GM12878 (cell line): Measurements from ENCODE around the gene FARSB. TPM values are rescaled to one million over a fixed set of nuclear protein-coding genes. Genes with fewer than 3 reads are reported as not detected.
A peak's percentile ranks its signal among the peaks of the same experiment; 100 is the strongest.

Experiments
- ATAC-seq: fragments of 200-7000 bp; cut with Tn5 transposase; 3 replicates; pipeline ENCODE4 v1.9.1; 2020; ENCODE audit warnings: mild to moderate bottlenecking, moderate library complexity
- BruUV-seq: library from RNA; stranded (reverse); fragments of 400-500 nt; replicated peaks from 2 replicates; lab custom pipeline; 2021; lab: Mats Ljungman, UMichigan
- CTCF ChIA-PET: fragments of 300-600 bp; sonication (Branson Sonifier 250); formaldehyde crosslinking; extraction: SDS; loops from one replicate; lab custom pipeline; 2021; ENCODE audit warnings: inconsistent platforms; lab: Yijun Ruan, JAX
- POLR2A ChIA-PET: fragments of 350-600 bp; formaldehyde crosslinking; extraction: SDS; loops from one replicate; lab custom pipeline; 2021; ENCODE audit warnings: inconsistent platforms; lab: Charles Lee
- RAD21 ChIA-PET: fragments of 300-600 bp; sonication (Branson Sonifier 250); formaldehyde crosslinking; loops from one replicate; lab custom pipeline; 2023; ENCODE audit warnings: antibody characterized with exemption; ENCODE audit not compliant: unreplicated experiment; lab: Charles Lee
- SMC1A ChIA-PET: fragments of 300-600 bp; sonication (Branson Sonifier 250); formaldehyde crosslinking; loops from one replicate; lab custom pipeline; 2023; ENCODE audit not compliant: unreplicated experiment, uncharacterized antibody; lab: Charles Lee
- DNase-seq: peaks from one replicate; pipeline ENCODE4 v3.0.0-alpha.2; 2011; ENCODE audit warnings: low read depth, low spot score
- FAIRE-seq: peaks from 3 replicates; lab custom pipeline; 2011; peaks lifted over from hg19 to GRCh38; lab: Jason Lieb, UNC
- H2AFZ ChIP-seq: 2 replicates; pipeline ENCODE4 v1.6.0; 2011; ENCODE audit warnings: low read depth, low read length, control low read depth; ENCODE audit not compliant: control insufficient read depth
- H3K27ac ChIP-seq: 2 replicates; pipeline ENCODE4 v1.5.1; 2011; ENCODE audit warnings: control low read depth; ENCODE audit not compliant: control insufficient read depth, insufficient read depth
- H3K27me3 ChIP-seq, 2 experiments: replicated peaks in 1 of 2; 2 replicates each; pipeline versions ENCODE4 v1.6.0 to v1.6.1; 2011; ENCODE audit warnings: low read length in 1 of 2; ENCODE audit not compliant: control insufficient read depth in 2 of 2, insufficient read depth in 2 of 2
- H3K36me3 ChIP-seq, 2 experiments: 2 replicates each; pipeline ENCODE4 v1.5.1; 2011; ENCODE audit warnings: low read length in 1 of 2; ENCODE audit not compliant: control insufficient read depth in 2 of 2, insufficient read depth in 2 of 2
- H3K4me1 ChIP-seq: 2 replicates; pipeline ENCODE4 v1.6.1; 2011; ENCODE audit warnings: mild to moderate bottlenecking, low read length, moderate library complexity, mixed read lengths; ENCODE audit not compliant: control insufficient read depth, insufficient read depth
- H3K4me2 ChIP-seq: 2 replicates; pipeline ENCODE4 v1.6.0; 2011; ENCODE audit warnings: control low read depth; ENCODE audit not compliant: control insufficient read depth, insufficient read depth
- H3K4me3 ChIP-seq: fragments of 200-600 bp; sonication (generic); 2 replicates; pipeline ENCODE4 v1.5.1; 2016
- H3K79me2 ChIP-seq: 2 replicates; pipeline ENCODE4 v1.6.0; 2011; ENCODE audit warnings: low read length; ENCODE audit not compliant: control insufficient read depth, insufficient read depth
- H3K9ac ChIP-seq: 2 replicates; pipeline ENCODE4 v1.8.0; 2011; ENCODE audit warnings: low read length, control low read depth, mixed read lengths; ENCODE audit not compliant: control insufficient read depth, insufficient read depth
- H3K9me3 ChIP-seq: replicated peaks from 3 replicates; pipeline ENCODE4 v1.5.1; 2011; ENCODE audit warnings: mild to moderate bottlenecking, low read length; ENCODE audit not compliant: control insufficient read depth, insufficient read depth
- H4K20me1 ChIP-seq: 2 replicates; pipeline ENCODE4 v1.6.0; 2011; ENCODE audit not compliant: control insufficient read depth, insufficient read depth
- EGR1 ChIP-seq, 2 experiments: IDR thresholded peaks; 1 replicate in 1 of 2; 2 replicates in 1 of 2; pipeline ENCODE4 v1.6.1; 2011 to 2012; ENCODE audit warnings: low read depth in 2 of 2, low read length in 2 of 2, borderline replicate concordance in 1 of 2, mild to moderate bottlenecking in 1 of 2, moderate library complexity in 1 of 2
- FOXM1 ChIP-seq: IDR thresholded peaks from 2 replicates; pipeline ENCODE4 v1.6.1; 2012; ENCODE audit warnings: low read depth, mild to moderate bottlenecking, inconsistent platforms, low read length, moderate library complexity
- HDAC2 ChIP-seq: fragments of 200-600 bp; sonication (generic); IDR thresholded peaks from 2 replicates; pipeline ENCODE4 v1.6.1; 2017
- HDAC6 ChIP-seq: fragments of 200-600 bp; sonication (generic); IDR thresholded peaks from one replicate; pipeline ENCODE4 v1.8.0; 2017; ENCODE audit warnings: antibody characterized with exemption; ENCODE audit not compliant: unreplicated experiment
- IRF4 ChIP-seq: IDR thresholded peaks from 2 replicates; pipeline ENCODE4 v1.6.1; 2011; ENCODE audit warnings: low read depth, low read length
- PAX8 ChIP-seq: fragments of 450-650 bp; IDR thresholded peaks from 2 replicates; pipeline ENCODE4 v1.6.1; 2017; ENCODE audit warnings: mild to moderate bottlenecking, moderate library complexity
- POLR2AphosphoS2 ChIP-seq: IDR thresholded peaks from 2 replicates; pipeline ENCODE4 v1.6.1; 2011; ENCODE audit warnings: low read depth, mild to moderate bottlenecking, low read length, improper control_type of control experiment, moderate library complexity
- STAT3 ChIP-seq: IDR thresholded peaks from 2 replicates; pipeline ENCODE4 v1.6.1; 2011; ENCODE audit warnings: low read depth, low read length, improper control_type of control experiment
- YY1 ChIP-seq: IDR thresholded peaks from 2 replicates; pipeline ENCODE4 v1.6.1; 2011; ENCODE audit warnings: low read depth, mild to moderate bottlenecking, low read length
- ZNF207 ChIP-seq: fragments of 450-650 bp; IDR thresholded peaks from 2 replicates; pipeline ENCODE4 v1.6.1; 2014; ENCODE audit warnings: antibody characterized with exemption, mild to moderate bottlenecking, borderline replicate concordance
- ZNF274 ChIP-seq: IDR thresholded peaks from one replicate; pipeline ENCODE4 v1.8.0; 2011; ENCODE audit not compliant: insufficient read length, insufficient read depth
- ZSCAN29 ChIP-seq: fragments of 450-650 bp; IDR thresholded peaks from 2 replicates; pipeline ENCODE4 v1.6.1; 2017; ENCODE audit warnings: mild to moderate bottlenecking, moderate library complexity
- ZZZ3 ChIP-seq: IDR thresholded peaks from 2 replicates; pipeline ENCODE4 v1.6.1; 2011; ENCODE audit warnings: low read depth; ENCODE audit not compliant: control insufficient read depth, insufficient read length
- WGBS: methylation state at CpG from one replicate; pipeline ENCODE4 v1.1.6; 2016; ENCODE audit warnings: low lambda C conversion rate; ENCODE audit not compliant: insufficient replicate concordance, insufficient coverage; ENCODE audit errors: missing lambda C conversion rate; 5-methylcytosine and 5-hydroxymethylcytosine counted together
- in situ Hi-C: fragments of 300-500 bp; cut with MboI; formaldehyde crosslinking; loops from 9 replicates; pipeline ENCODE4 v1.14.3; 2018; ENCODE audit warnings: mixed read lengths
- intact Hi-C: fragments of 100-400 bp; cut with micrococcal nuclease; formaldehyde crosslinking; loops from one replicate; pipeline ENCODE4 v1.14.2; 2022; ENCODE audit not compliant: unreplicated experiment
- polyA plus RNA-seq, 11 experiments: library from polyadenylated mRNA; depleted of rRNA in 4 of 11; unstranded in 6 of 11; stranded (reverse) in 5 of 11; fragments of >200 nt; fragmentation: Nextera tagmentation in 4 of 11; fragmentation: Illumina TruSeq in 1 of 11; extraction: Ambion mirVana in 4 of 11; extraction: Trizol in 1 of 11; gene quantifications; 1 replicate in 1 of 11; 2 replicates in 10 of 11; pipeline versions ENCODE4 v1.2.1 to v1.2.3, GENCODE V29; 2011 to 2016; ENCODE audit warnings: inconsistent platforms in 2 of 11, missing spikeins in 2 of 11, low read depth in 1 of 11
- total RNA-seq, 4 experiments: library from RNA; depleted of rRNA in 3 of 4; stranded (reverse); fragments of >200 nt in 3 of 4; fragmentation: Illumina TruSeq in 1 of 4; extraction: Trizol in 1 of 4; gene quantifications; 2 replicates each; pipeline versions ENCODE4 v1.2.1 to v1.2.3, GENCODE V29; 2013 to 2021
- TF ChIP-seq, protein P1 (sequence below): fragments of 450-650 bp; conservative IDR thresholded peaks from 2 replicates; pipeline ENCODE4 v1.6.1; 2017; ENCODE audit warnings: mild to moderate bottlenecking, moderate library complexity
- TF ChIP-seq, protein P2 (sequence below): fragments of 450-650 bp; IDR thresholded peaks from 2 replicates; pipeline ENCODE4 v1.6.1; 2016; ENCODE audit warnings: mild to moderate bottlenecking

FARSB gene
- total and polyA plus RNA-seq, 10 of the 15 experiments (the other 5 are each of a cell fraction or from before 2014, with no cell fraction given): 32.4 to 127 (median 73.8) TPM

- TF ChIP-seq EGR1 (IDR thresholded peaks at IDR 0.05; ENCODE audit: borderline replicate concordance in 1 of 2, low read depth in 2 of 2, low read length in 2 of 2) (no peak), ZNF207 (no peak), ZSCAN29 (no peak), IRF4 (no peak), FOXM1 (no peak), YY1 (no peak)
- H4K20me1 ChIP-seq: no peaks in the 10 kb centered on the region
- ChIA-PET RAD21 (interaction anchor here (1.5 kb wide), 1 partner anchor 206 kb away, joined by 3 read pairs; no protein-coding TSS in a partner anchor), SMC1A (interaction anchor here (0.8 to 1.8 kb wide), 4 partner anchors 10 to 89 kb away, joined by 3 to 10 read pairs (median 6); no protein-coding TSS in a partner anchor), CTCF (interaction anchor here (0.9 to 1.2 kb wide), 2 partner anchors 55 to 206 kb away, joined by 3 read pairs; no protein-coding TSS in a partner anchor), POLR2A (no interaction called here)
- H3K4me3 ChIP-seq: no peak overlapping the region
- H2AFZ ChIP-seq: no peak overlapping the region
- in situ Hi-C loops: no loop called here
- H3K4me2 ChIP-seq: no peak overlapping the region
- H3K27ac ChIP-seq: no peak overlapping the region; the same call in 1 of the 2 replicates
- intact Hi-C loops: no loop called here
- H3K4me1 ChIP-seq: peaks cover 8% of the 10 kb centered on the region
- peaks cover 2% of the 10 kb centered on the region; the same call in 1 of the 3 replicates for H3K9me3 ChIP-seq
- no TSS peak for BruUV-seq
- H3K79me2 ChIP-seq: no peaks in the 10 kb centered on the region
- H3K36me3 ChIP-seq: peaks cover 6 to 26% of the 10 kb centered on the region in 2 experiments
- DNase-seq (no peak), ATAC-seq (peak; percentile 66), FAIRE-seq (no peak)
- 30% methylated on average over 4 of the region's 4 CpGs for WGBS
- no peaks in the 10 kb centered on the region for H3K27me3 ChIP-seq
- no peak overlapping the region for H3K9ac ChIP-seq
These were observed 131.9 kb downstream of the FARSB start for GRCh38 chr2:222523783-222524544.

DNA sequence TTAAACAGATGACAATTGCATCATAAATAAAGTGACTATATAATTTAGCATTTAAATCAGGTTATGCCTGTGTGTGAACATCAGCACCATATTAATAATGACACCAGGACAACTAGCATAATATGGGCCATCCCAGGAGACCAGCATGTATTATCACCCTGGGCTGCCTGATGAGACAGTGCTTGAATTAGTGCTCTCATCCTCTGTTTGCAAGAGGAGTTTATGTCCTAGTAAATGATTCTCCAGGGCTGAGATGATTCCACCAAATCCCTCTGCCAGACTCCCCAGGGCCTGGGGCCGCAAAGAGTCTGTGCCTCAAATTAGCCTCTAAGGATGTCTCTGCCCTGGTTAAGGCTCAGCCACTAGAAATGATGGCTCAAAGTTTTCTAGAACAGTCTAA is 133.8 kb downstream of the FARSB start:
- WGBS: 81% methylated on average over 1 of the region's 1 CpG
- no TSS peak for BruUV-seq

More for the DNA sequence above, 133.8 kb downstream of the FARSB start:
- in situ Hi-C loops (no loop called here), intact Hi-C loops (no loop called here)
- Histone ChIP-seq H3K4me1 (peaks cover 8% of the 10 kb centered on the region), H3K27me3 (no peaks in the 10 kb centered on the region), H4K20me1 (no peaks in the 10 kb centered on the region), H2AFZ (no peak overlapping the region), H3K36me3 (peaks cover 7 to 26% of the 10 kb centered on the region in 2 experiments), H3K79me2 (no peaks in the 10 kb centered on the region), H3K27ac (no peak overlapping the region), H3K4me3 (no peak overlapping the region), H3K4me2 (no peak overlapping the region), H3K9me3 (peaks cover 2% of the 10 kb centered on the region; the same call in 1 of the 3 replicates), H3K9ac (no peak overlapping the region)
- ATAC-seq (no peak), FAIRE-seq (no peak), DNase-seq (no peak)
- ChIA-PET RAD21 (no interaction called here), POLR2A (interaction anchor here (0.6 kb wide), 1 partner anchor 68 kb away, joined by 4 read pairs; no protein-coding TSS in a partner anchor), SMC1A (no interaction called here), CTCF (no interaction called here)
- TF ChIP-seq ZNF274: no peak
- no peak for TF ChIP-seq POLR2AphosphoS2
- no peak for TF ChIP-seq ZZZ3
- TF ChIP-seq, protein P1, sequence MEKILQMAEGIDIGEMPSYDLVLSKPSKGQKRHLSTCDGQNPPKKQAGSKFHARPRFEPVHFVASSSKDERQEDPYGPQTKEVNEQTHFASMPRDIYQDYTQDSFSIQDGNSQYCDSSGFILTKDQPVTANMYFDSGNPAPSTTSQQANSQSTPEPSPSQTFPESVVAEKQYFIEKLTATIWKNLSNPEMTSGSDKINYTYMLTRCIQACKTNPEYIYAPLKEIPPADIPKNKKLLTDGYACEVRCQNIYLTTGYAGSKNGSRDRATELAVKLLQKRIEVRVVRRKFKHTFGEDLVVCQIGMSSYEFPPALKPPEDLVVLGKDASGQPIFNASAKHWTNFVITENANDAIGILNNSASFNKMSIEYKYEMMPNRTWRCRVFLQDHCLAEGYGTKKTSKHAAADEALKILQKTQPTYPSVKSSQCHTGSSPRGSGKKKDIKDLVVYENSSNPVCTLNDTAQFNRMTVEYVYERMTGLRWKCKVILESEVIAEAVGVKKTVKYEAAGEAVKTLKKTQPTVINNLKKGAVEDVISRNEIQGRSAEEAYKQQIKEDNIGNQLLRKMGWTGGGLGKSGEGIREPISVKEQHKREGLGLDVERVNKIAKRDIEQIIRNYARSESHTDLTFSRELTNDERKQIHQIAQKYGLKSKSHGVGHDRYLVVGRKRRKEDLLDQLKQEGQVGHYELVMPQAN: no peak
- no peak for TF ChIP-seq STAT3
- no peak for TF ChIP-seq HDAC6
- no peak for TF ChIP-seq PAX8
- no peak for TF ChIP-seq HDAC2
- TF ChIP-seq, protein P2, sequence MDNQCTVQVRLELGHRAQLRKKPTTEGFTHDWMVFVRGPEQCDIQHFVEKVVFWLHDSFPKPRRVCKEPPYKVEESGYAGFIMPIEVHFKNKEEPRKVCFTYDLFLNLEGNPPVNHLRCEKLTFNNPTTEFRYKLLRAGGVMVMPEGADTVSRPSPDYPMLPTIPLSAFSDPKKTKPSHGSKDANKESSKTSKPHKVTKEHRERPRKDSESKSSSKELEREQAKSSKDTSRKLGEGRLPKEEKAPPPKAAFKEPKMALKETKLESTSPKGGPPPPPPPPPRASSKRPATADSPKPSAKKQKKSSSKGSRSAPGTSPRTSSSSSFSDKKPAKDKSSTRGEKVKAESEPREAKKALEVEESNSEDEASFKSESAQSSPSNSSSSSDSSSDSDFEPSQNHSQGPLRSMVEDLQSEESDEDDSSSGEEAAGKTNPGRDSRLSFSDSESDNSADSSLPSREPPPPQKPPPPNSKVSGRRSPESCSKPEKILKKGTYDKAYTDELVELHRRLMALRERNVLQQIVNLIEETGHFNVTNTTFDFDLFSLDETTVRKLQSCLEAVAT: no peak
